KOPT-K1 (cell line): ENCODE data around the gene MEF2A.
A peak's percentile ranks its signal among the peaks of the same experiment; 100 is the strongest.

Experiments
- H3K27ac ChIP-seq: fragments of 200-600 bp; sonication (generic); 2 replicates; pipeline ENCODE4 v1.5.1; 2016; ENCODE audit warnings: antibody characterized with exemption, mild to moderate bottlenecking, low read depth, low read length; ENCODE audit not compliant: poor library complexity, severe bottlenecking
- H3K36me3 ChIP-seq: fragments of 200-600 bp; sonication (generic); 2 replicates; pipeline ENCODE4 v1.5.1; 2017; ENCODE audit warnings: antibody characterized with exemption, mild to moderate bottlenecking, low read length, moderate library complexity; ENCODE audit not compliant: insufficient read depth
- H3K9me3 ChIP-seq: fragments of 200-600 bp; sonication (generic); 2 replicates; pipeline ENCODE4 v1.5.1; 2017; ENCODE audit warnings: antibody characterized with exemption, low read length, mild to moderate bottlenecking; ENCODE audit not compliant: insufficient read depth, poor library complexity, severe bottlenecking

MEF2A gene

GRCh38 chr15:99554880-99555488, 10.8 kb upstream of the MEF2A start:
- Histone ChIP-seq H3K9me3 (no peaks in the 10 kb centered on the region), H3K36me3 (no peaks in the 10 kb centered on the region), H3K27ac (no peak overlapping the region)

- no peaks in the 10 kb centered on the region for H3K9me3 ChIP-seq
- no peak overlapping the region for H3K27ac ChIP-seq
- no peaks in the 10 kb centered on the region for H3K36me3 ChIP-seq
Measured at GRCh38 chr15:99556011-99556410, 9.8 kb upstream of the MEF2A start.

DNA sequence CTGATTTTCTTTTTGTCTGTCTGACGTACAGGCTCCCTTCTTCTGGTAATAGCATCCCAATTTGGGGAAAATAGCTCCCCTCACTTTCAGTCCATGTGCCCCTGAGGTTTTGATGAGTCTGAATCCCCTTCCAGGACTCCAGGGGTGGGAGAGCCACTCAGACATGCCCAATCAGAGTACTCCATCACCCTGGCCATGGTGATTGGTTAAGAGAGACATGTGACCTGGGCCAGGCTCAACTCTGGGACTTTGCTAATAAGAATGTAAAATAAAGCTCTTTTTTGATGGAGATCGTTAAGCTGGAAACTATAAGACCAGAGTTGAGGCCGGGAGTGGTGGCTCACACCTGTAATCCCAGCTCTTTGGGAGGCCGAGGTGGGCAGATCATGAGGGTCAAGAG, 9.2 kb upstream of the MEF2A start:
- Histone ChIP-seq H3K27ac (no peak overlapping the region), H3K9me3 (no peaks in the 10 kb centered on the region), H3K36me3 (no peaks in the 10 kb centered on the region)

DNA sequence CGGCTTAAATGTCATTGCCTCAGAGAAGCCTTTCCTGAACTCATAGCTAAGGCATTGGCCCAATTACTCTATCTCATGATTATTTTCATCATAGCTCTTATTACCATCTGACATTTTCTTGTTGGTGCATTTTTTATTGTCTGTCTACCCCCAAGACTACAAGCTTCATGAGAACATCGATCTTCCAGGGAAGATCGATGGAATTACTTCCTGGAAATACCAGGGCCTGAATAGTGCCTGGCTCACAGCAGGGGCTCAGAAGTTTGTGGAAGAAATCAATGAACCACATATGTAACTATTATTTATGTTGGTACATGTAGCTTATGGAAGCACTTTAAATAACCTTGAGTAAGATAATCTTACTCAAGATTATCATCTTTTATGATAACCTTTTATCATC, 7.7 kb upstream of the MEF2A start:
- H3K9me3 ChIP-seq = no peaks in the 10 kb centered on the region
- no peak overlapping the region for H3K27ac ChIP-seq
- no peaks in the 10 kb centered on the region for H3K36me3 ChIP-seq

GRCh38 chr15:99558571-99558970, 7.2 kb upstream of the MEF2A start:
- Histone ChIP-seq H3K9me3 (no peaks in the 10 kb centered on the region), H3K36me3 (no peaks in the 10 kb centered on the region), H3K27ac (no peak overlapping the region)

DNA sequence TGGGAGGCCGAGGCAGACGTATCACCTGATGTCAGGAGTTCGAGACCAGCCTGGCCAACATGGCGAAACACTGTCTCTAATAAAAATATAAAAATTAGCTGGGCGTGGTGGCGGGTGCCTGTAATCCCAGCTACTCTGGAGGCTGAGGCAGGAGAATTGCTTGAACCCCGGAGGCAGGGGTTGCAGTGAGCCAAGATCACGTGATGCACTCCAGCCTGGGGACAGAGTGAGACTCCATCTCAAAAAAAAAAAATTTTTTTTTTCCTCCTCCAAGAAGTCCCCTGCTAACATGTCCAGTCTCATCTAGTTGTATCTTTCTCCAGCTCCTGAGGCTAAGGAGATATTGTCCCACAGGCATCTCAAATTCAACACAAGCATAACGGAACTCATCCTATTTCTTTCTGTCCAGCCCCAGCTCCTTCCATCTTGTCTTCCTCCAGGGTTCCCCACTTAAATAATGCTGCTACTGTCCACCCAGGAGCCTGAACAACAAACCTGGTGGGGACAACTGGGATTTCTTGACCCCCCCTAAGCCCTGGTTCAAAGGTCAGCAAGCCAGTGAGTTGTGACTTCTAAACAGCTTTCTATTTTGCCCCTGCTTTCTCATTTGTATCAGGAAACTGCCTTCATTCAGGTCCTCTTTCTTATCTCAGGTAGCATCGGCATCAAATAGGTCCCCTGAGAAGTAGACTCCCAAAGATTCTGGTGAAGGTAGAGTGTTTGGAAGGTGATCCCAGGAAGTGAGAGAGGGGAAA, 4.1 kb upstream of the MEF2A start:
- H3K9me3 ChIP-seq = no peaks in the 10 kb centered on the region
- H3K36me3 ChIP-seq = no peaks in the 10 kb centered on the region
- peak overlapping the region; percentile 18 for H3K27ac ChIP-seq

- no peaks in the 10 kb centered on the region for H3K36me3 ChIP-seq
- peak overlapping the region; percentile 18 for H3K27ac ChIP-seq
Measured at GRCh38 chr15:99562238-99562637, 3.5 kb upstream of the MEF2A start.

GRCh38 chr15:99564221-99565048, 1.3 kb upstream of the MEF2A start:
- no peaks in the 10 kb centered on the region for H3K9me3 ChIP-seq
- H3K27ac ChIP-seq = peak overlapping the region; percentile 97
- H3K36me3 ChIP-seq = no peaks in the 10 kb centered on the region

More at GRCh38 chr15:99562238-99562637, 3.5 kb upstream of the MEF2A start:
- no peaks in the 10 kb centered on the region for H3K9me3 ChIP-seq

- Histone ChIP-seq H3K9me3 (no peaks in the 10 kb centered on the region), H3K27ac (peak overlapping the region; percentile 97), H3K36me3 (no peaks in the 10 kb centered on the region)
Measured at GRCh38 chr15:99565049-99565298, 810 bp upstream of the MEF2A start.

- Histone ChIP-seq H3K36me3 (no peaks in the 10 kb centered on the region), H3K9me3 (no peaks in the 10 kb centered on the region), H3K27ac (peak overlapping the region; percentile 97)
Measured at GRCh38 chr15:99566157-99566897, 543 bp downstream of the MEF2A start.

GRCh38 chr15:99568625-99569352, 3.0 kb downstream of the MEF2A start:
- no peak overlapping the region for H3K27ac ChIP-seq
- H3K9me3 ChIP-seq = peaks cover 5% of the 10 kb centered on the region
- no peaks in the 10 kb centered on the region for H3K36me3 ChIP-seq

DNA sequence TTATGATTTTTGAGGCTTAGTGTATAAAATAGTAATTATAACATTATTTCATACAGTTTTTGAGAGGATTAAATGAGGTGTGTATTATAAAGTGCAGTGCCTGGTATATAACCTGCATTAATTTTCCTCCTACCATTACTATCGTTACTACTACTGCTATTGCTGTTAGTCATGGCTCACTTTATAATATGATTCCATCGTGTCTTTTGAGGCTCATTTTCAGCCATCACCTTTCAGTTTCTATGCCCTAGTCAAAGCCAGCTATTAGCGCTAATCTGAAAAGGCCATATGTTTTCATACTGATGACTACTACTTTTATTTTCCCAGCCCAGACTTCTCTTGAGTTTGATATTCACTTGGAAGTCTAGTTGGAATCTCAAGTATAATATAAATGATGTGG, 5.5 kb downstream of the MEF2A start:
- H3K9me3 ChIP-seq = peaks cover 5% of the 10 kb centered on the region
- peaks cover 14% of the 10 kb centered on the region; the same call in 1 of the 2 replicates for H3K36me3 ChIP-seq

DNA sequence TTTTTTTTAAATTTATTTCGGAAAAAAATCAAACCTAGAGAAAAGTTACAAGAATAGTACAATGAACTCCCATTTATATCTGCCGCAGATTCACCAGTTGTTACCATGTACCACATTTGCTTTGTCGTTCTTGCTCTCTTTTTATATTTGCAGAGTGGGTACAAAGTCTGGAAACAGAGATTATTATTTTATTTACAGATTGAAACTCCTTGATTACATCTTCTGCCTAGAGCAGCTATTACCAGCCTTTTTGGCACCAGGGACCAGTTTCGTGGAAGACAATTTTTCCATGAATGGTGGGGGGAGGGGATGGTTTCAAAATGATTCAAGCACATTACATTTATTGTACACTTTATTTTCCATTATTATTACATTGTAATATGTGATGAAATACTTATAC, 8.3 kb downstream of the MEF2A start:
- Histone ChIP-seq H3K36me3 (peaks cover 14% of the 10 kb centered on the region; the same call in 1 of the 2 replicates), H3K27ac (no peak overlapping the region), H3K9me3 (peaks cover 5% of the 10 kb centered on the region)

More for the DNA sequence above, 5.5 kb downstream of the MEF2A start:
- no peak overlapping the region for H3K27ac ChIP-seq

GRCh38 chr15:99574502-99574901, 8.7 kb downstream of the MEF2A start:
- peaks cover 5% of the 10 kb centered on the region for H3K9me3 ChIP-seq
- H3K27ac ChIP-seq = no peak overlapping the region
- H3K36me3 ChIP-seq = peaks cover 14% of the 10 kb centered on the region; the same call in 1 of the 2 replicates
